Kidney (tissue), 14 donors: ENCODE measurements around the gene LRRC2. TPM values are rescaled to one million over a fixed set of nuclear protein-coding genes. Genes with fewer than 3 reads are reported as not detected.

ENCODE experiments used
- DNase-seq, 5 donors: peaks; one replicate each; pipeline ENCODE4 v3.0.0-alpha.2; 2013 to 2020
- FAIRE-seq: peaks from 2 replicates; lab custom pipeline; 2012; peaks lifted over from hg19 to GRCh38; lab: Jason Lieb, UNC
- H3K27ac ChIP-seq, 2 donors: one replicate each; pipeline ENCODE4 v1.7.0; 2013; ENCODE audit warnings: low read depth in 2 of 2, low read length in 2 of 2, inconsistent platforms in 1 of 2
- H3K27me3 ChIP-seq: one replicate; pipeline ENCODE4 v1.7.1; 2013; ENCODE audit warnings: low read length, inconsistent platforms; ENCODE audit not compliant: control insufficient read depth, insufficient read depth
- H3K36me3 ChIP-seq, 3 donors: one replicate each; pipeline versions ENCODE4 v1.7.0 to v1.7.1; 2013; ENCODE audit warnings: low read length in 3 of 3, control low read depth in 1 of 3, inconsistent platforms in 1 of 3; ENCODE audit not compliant: insufficient read depth in 3 of 3, control insufficient read depth in 2 of 3
- H3K4me1 ChIP-seq, 3 donors: one replicate each; pipeline versions ENCODE4 v1.7.0 to v1.7.1; 2013; ENCODE audit warnings: low read length in 3 of 3, inconsistent platforms in 1 of 3, low read depth in 1 of 3; ENCODE audit not compliant: control insufficient read depth in 2 of 3, insufficient read depth in 2 of 3
- H3K4me3 ChIP-seq, 3 donors: one replicate each; pipeline versions ENCODE4 v1.7.0 to v1.8.1; 2013; ENCODE audit warnings: low read length in 3 of 3, control low read depth in 1 of 3, inconsistent platforms in 1 of 3
- H3K9ac ChIP-seq, 3 donors: one replicate each; pipeline versions ENCODE4 v1.7.0 to v1.7.1; 2013; ENCODE audit warnings: low read length in 3 of 3, control low read depth in 1 of 3, inconsistent platforms in 1 of 3
- H3K9me3 ChIP-seq, 3 donors: one replicate each; pipeline versions ENCODE4 v1.7.0 to v1.7.1; 2013; ENCODE audit warnings: low read length in 3 of 3, control low read depth in 1 of 3, inconsistent platforms in 1 of 3; ENCODE audit not compliant: control insufficient read depth in 2 of 3, insufficient read depth in 1 of 3
- intact Hi-C: fragments of 100-400 bp; cut with DNase I; formaldehyde crosslinking; loops from one replicate; pipeline ENCODE4 v1.11.1; 2022
- polyA plus RNA-seq: library from polyadenylated mRNA; stranded (reverse); fragments of 350-450 nt; fragmentation: Illumina TruSeq; extraction: RNeasy Lipid Tissue Mini Kit (QIAGEN cat#74804); gene quantifications from one replicate; pipeline ENCODE4 v1.2.3, GENCODE V29; 2014; ENCODE audit warnings: low read depth, low replicate concordance; ENCODE audit not compliant: insufficient read depth
- total RNA-seq: library from RNA; stranded (reverse); fragmentation: NEBNext Ultra II Directional; extraction: Animal tissue kit (Norgen Biotek cat#: 25700); gene quantifications from one replicate; pipeline ENCODE4 v1.2.1, GENCODE V29; 2021
- TF ChIP-seq, protein P1 (sequence below): IDR thresholded peaks from 3 replicates; pipeline ENCODE4 v1.5.1; 2012; ENCODE audit warnings: mild to moderate bottlenecking, moderate library complexity, borderline replicate concordance; ENCODE audit not compliant: insufficient read depth; ENCODE audit errors: extremely low read depth
- donor health status: control.
- donor health status: control.
- donor health status: control.
- donor health status: control.
- donor health status: control.
- donor health status: DM: yes; HTN: yes; CAD: no.
- donor health status: Normal renal cell carcinoma (clear cell type).

The LRRC2 gene
- total and polyA plus RNA-seq, 2 donors from 2014 or later = 3.4 to 7.5 TPM

- H3K9me3 ChIP-seq = no peaks in the 10 kb centered on the region
- H3K4me3 ChIP-seq = no peak overlapping the region
- TF ChIP-seq, protein P1, sequence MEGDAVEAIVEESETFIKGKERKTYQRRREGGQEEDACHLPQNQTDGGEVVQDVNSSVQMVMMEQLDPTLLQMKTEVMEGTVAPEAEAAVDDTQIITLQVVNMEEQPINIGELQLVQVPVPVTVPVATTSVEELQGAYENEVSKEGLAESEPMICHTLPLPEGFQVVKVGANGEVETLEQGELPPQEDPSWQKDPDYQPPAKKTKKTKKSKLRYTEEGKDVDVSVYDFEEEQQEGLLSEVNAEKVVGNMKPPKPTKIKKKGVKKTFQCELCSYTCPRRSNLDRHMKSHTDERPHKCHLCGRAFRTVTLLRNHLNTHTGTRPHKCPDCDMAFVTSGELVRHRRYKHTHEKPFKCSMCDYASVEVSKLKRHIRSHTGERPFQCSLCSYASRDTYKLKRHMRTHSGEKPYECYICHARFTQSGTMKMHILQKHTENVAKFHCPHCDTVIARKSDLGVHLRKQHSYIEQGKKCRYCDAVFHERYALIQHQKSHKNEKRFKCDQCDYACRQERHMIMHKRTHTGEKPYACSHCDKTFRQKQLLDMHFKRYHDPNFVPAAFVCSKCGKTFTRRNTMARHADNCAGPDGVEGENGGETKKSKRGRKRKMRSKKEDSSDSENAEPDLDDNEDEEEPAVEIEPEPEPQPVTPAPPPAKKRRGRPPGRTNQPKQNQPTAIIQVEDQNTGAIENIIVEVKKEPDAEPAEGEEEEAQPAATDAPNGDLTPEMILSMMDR = no peak
- no peaks in the 10 kb centered on the region for H3K36me3 ChIP-seq
- H3K27me3 ChIP-seq = no peaks in the 10 kb centered on the region
- DNase-seq (no peak), FAIRE-seq (no peak)
- H3K27ac ChIP-seq = no peak overlapping the region
- intact Hi-C loops = no loop called here
- H3K9ac ChIP-seq = no peak overlapping the region
- H3K4me1 ChIP-seq = no peaks in the 10 kb centered on the region
Measured at GRCh38 chr3:46500656-46501635, 65.2 kb downstream of the LRRC2 start.

DNA sequence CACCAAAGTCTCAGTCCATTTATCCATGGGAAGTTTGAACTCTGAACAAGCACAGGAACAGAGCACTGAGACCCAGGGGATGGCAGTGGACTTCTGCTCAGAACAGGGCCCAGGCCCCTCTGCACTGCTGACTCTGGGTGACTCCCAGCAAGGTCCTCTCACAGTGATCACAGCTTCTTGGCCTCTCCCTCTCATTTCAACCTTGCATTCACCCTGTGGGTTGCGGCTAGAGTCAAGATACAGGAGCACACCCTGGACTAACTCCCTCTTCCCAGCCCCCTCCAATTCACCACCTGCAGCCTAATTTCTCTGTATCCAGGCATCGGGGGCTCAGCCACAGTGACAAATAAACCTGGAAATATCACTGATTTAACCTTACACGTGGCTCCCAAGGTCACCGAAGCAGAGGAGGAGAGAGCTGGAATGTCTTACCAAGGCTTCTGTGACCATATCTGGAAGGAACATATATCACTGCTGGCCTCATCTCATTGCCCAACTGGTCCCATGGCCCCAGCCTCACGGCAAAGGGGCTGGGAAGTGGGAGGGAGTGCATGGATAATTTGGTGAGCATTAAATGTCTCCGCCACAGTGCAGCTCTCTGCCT lies 67.1 kb downstream of the LRRC2 start:
- FAIRE-seq (no peak), DNase-seq (peak in 1 of 5 donors; percentile 22)
- no peaks in the 10 kb centered on the region for H3K4me1 ChIP-seq
- H3K27ac ChIP-seq = no peak overlapping the region
- TF ChIP-seq, protein P1 = no peak
- no peak overlapping the region for H3K9ac ChIP-seq
- no peaks in the 10 kb centered on the region for H3K9me3 ChIP-seq
- H3K36me3 ChIP-seq = no peaks in the 10 kb centered on the region
- intact Hi-C loops = loop anchor here (10.0 kb wide), 1 partner anchor 126 kb away; no protein-coding TSS in a partner anchor
- no peak overlapping the region for H3K4me3 ChIP-seq
- no peaks in the 10 kb centered on the region for H3K27me3 ChIP-seq

DNA sequence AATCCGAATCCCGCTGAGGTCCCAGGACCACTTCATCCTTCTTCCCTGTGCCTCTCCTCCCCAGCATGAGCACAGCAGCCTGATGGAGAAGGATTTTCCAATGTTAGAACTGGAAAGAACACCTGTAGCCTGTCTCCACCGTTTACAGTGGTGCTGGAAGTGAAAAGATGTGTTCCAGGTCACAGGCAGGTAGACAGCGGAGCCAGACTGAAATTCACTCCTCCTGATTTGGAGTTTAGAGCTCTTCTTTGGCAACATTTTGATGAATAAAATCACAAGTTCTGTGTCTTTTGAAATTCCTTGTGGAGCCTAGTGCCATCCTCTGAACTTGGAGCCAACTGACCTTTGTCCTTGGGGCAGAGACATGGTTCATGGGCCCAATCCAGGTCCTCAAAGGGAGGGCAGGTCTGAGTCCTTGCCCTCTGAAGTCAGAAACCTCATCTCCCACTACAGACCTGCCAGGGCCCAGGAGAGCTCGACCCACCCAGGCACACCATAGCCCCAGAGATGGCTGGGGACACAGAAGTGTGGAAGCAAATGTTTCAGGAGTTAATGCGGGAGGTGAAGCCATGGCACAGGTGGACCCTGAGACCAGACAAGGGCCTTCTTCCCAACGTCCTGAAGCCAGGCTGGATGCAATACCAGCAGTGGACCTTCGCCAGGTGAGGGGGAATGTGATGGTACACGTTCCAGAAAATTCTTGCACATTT lies 68.4 kb downstream of the LRRC2 start, which contains the start of gene RTP3:
Gene RTP3, plus strand, starts transcription at position 421 of the 710 bp plus-strand sequence. Its CDS starts 87 bp downstream, at position 508.
- intact Hi-C loops = loop anchor here (10.0 kb wide), 1 partner anchor 127 kb away; no protein-coding TSS in a partner anchor
- Histone ChIP-seq H3K27me3 (no peaks in the 10 kb centered on the region), H3K36me3 (no peaks in the 10 kb centered on the region), H3K9me3 (no peaks in the 10 kb centered on the region), H3K4me3 (no peak within 1 kb of the TSS), H3K9ac (no peak within 1 kb of the TSS), H3K4me1 (no peaks in the 10 kb centered on the region), H3K27ac (no peak within 1 kb of the TSS)
- DNase-seq = no peak
- no peak for FAIRE-seq
- TF ChIP-seq, protein P1 = no peak
